ENCODE measurements around the gene HDGF. TPM values are rescaled to one million over a fixed set of nuclear protein-coding genes. Genes with fewer than 3 reads are reported as not detected.

The HDGF gene
- total and polyA plus RNA-seq, 9 of the 15 experiments (the other 6 are each of a cell fraction or from before 2014, with no cell fraction given): 38.8 to 601 (median 400) TPM

DNA sequence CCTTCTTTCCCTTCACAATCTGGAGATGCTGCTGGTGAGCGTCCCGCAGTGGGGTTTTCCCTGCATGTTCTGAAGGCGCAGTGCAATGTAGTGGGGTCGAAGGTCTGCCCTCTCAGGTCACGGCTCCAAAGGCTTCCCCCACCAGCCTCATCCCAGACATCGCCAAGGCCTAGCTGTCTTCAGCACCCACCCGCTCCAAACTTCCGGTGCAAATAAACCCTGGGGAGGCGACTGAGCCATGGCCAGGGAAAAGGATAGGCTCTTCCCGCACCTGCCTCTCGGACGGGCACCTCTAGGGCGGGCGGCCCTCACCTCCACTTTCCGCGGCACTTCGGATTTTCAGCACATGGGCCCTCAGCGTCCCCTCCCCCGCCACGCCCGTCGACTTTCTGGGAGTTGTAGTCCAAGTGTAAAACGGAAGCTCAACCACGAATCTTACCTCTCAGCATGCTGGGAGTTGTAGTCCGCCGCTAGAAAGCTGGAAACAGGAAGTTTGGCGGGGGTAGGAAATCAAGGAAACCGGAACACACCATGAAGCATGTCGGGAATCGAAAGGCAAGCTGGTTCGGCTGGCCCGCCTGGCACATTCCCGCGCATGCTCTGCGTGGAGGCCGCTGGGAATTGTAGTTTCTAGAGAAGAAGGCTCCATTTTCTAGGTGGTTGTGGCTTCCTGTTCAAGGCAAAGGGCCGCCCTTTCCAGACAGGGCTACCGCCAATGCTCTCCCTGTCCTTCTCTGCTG lies 10.6 kb downstream of the HDGF start, which contains the start of gene MRPL24 (continued):
- TF ChIP-seq SAP30 (IDR thresholded peaks at IDR 0.05; ENCODE audit: borderline replicate concordance, insufficient read depth, low read depth, low read length, poor library complexity, severe bottlenecking) (peak; percentile 89), ZEB2 (IDR thresholded peaks at IDR 0.05) (peak; percentile 67; the same call in 1 of the 2 replicates), HIVEP1 (CRISPR knock-in tag; IDR thresholded peaks at IDR 0.05) (no peak), CHD2 (IDR thresholded peaks at IDR 0.05; ENCODE audit: low read depth, low read length) (peak; percentile 72), PTBP1 (IDR thresholded peaks at IDR 0.05; ENCODE audit: low read depth, low read length) (no peak), RNF219 (CRISPR knock-in tag; IDR thresholded peaks at IDR 0.05) (no peak), GATA2 (CRISPR knock-in tag; IDR thresholded peaks at IDR 0.05) (no peak), ZNF140 (CRISPR knock-in tag; IDR thresholded peaks at IDR 0.05) (no peak), ZNF445 (CRISPR knock-in tag; IDR thresholded peaks at IDR 0.05; ENCODE audit: low read depth) (no peak), ZNF717 (CRISPR knock-in tag; IDR thresholded peaks at IDR 0.05) (no peak), STAT5B (CRISPR knock-in tag; IDR thresholded peaks at IDR 0.05) (no peak), KAT8 (IDR thresholded peaks at IDR 0.05; ENCODE audit: low read depth) (no peak; the same call in 1 of the 2 replicates), RFX7 (CRISPR knock-in tag; IDR thresholded peaks at IDR 0.05) (no peak), TEAD1 (CRISPR knock-in tag; IDR thresholded peaks at IDR 0.05) (peak; percentile 65 to 74; a peak in 3 of 4 replicates), BHLHE40 (IDR thresholded peaks at IDR 0.05; ENCODE audit: low read length) (peak; percentile 38; the same call in 1 of the 2 replicates), ZKSCAN3 (CRISPR knock-in tag; IDR thresholded peaks at IDR 0.05) (no peak), MEF2A (IDR thresholded peaks at IDR 0.05; ENCODE audit: control insufficient read depth, low read depth, low read length) (no peak), HLTF (IDR thresholded peaks at IDR 0.05) (peak; percentile 82; the same call in 1 of the 2 replicates), POLR2H (tag; IDR thresholded peaks at IDR 0.05; ENCODE audit: low read depth) (peak; percentile 64), YBX1 (IDR thresholded peaks at IDR 0.05) (no peak), ATF1 (CRISPR knock-in tag; IDR thresholded peaks at IDR 0.05) (no peak), ATF1 (tag; IDR thresholded peaks at IDR 0.05) (peak; percentile 86), ZBTB26 (CRISPR knock-in tag; IDR thresholded peaks at IDR 0.05) (0 out of 2 replicates have a peak, but pooled peaks have one; percentile 5)
- TF ChIP-seq, protein P1, sequence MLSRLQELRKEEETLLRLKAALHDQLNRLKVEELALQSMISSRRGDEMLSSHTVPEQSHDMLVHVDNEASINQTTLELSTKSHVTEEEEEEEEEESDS (CRISPR knock-in tag; IDR thresholded peaks at IDR 0.05): no peak
- TF ChIP-seq, protein P2, sequence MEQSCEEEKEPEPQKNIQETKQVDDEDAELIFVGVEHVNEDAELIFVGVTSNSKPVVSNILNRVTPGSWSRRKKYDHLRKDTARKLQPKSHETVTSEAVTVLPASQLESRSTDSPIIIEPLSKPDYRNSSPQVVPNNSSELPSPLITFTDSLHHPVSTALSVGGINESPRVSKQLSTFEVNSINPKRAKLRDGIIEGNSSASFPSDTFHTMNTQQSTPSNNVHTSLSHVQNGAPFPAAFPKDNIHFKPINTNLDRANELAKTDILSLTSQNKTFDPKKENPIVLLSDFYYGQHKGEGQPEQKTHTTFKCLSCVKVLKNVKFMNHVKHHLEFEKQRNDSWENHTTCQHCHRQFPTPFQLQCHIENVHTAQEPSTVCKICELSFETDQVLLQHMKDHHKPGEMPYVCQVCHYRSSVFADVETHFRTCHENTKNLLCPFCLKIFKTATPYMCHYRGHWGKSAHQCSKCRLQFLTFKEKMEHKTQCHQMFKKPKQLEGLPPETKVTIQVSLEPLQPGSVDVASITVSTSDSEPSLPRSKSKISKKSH (CRISPR knock-in tag; IDR thresholded peaks at IDR 0.05): no peak

Data from K562 (cell line).